Renal cortex interstitium (tissue), 11 donors: ENCODE data around the gene PAGE4. TPM values are rescaled to one million over a fixed set of nuclear protein-coding genes. Genes with fewer than 3 reads are reported as not detected.

Experiments used
- DNase-seq, 11 donors: peaks; one replicate each; pipeline ENCODE4 v3.0.0-alpha.2; 2013; ENCODE audit warnings: low read depth in 9 of 11, low spot score in 4 of 11; ENCODE audit errors: extremely low read depth in 1 of 11
- polyA plus RNA-seq, 3 donors: library from polyadenylated mRNA; unstranded; fragments of 120-200 nt; gene quantifications; one replicate each; pipeline ENCODE4 v1.2.1, GENCODE V29; 2013; ENCODE audit not compliant: insufficient read length in 3 of 3

PAGE4 gene
- polyA plus RNA-seq, 3 donors, result 0.44 to 1.2 (median 0.93) TPM

- DNase-seq, result no peak
Observed at GRCh38 chrX:49859491-49859890, 30.4 kb downstream of the PAGE4 start.

- no peak for DNase-seq
Observed at GRCh38 chrX:49860867-49861535, 31.9 kb downstream of the PAGE4 start.

GRCh38 chrX:49862093-49862492 is 33.0 kb downstream of the PAGE4 start:
- no peak for DNase-seq

GRCh38 chrX:49868739-49869138 is 39.6 kb downstream of the PAGE4 start:
- DNase-seq, result no peak

GRCh38 chrX:49876750-49877149 is 47.6 kb downstream of the PAGE4 start:
- peak in 2 of 11 donors; percentile 8 to 13 for DNase-seq

GRCh38 chrX:49877397-49878101 is 48.4 kb downstream of the PAGE4 start:
- no peak for DNase-seq

GRCh38 chrX:49878128-49878833 is 49.2 kb downstream of the PAGE4 start:
- DNase-seq, result no peak

- DNase-seq, result peak; percentile 56 to 79 (median 69)
Observed at GRCh38 chrX:49878834-49879655, 49.9 kb downstream of the PAGE4 start, which contains the start of gene USP27X. Gene USP27X (plus strand): TSS chrX:49879484. CDS start chrX:49880308, 824 bp downstream.

- no peak for DNase-seq
Observed at GRCh38 chrX:49879656-49880277, 50.7 kb downstream of the PAGE4 start.

- no peak for DNase-seq
Observed at GRCh38 chrX:49880668-49881067, 51.6 kb downstream of the PAGE4 start.

Other genes with a start within 250 kb of the PAGE4 start
- gene GAGE12H, start 249.4 kb upstream of the PAGE4 start, polyA plus RNA-seq, result not detected
- gene GAGE2A, start 239.8 kb upstream of the PAGE4 start, polyA plus RNA-seq, result not detected
- not detected for gene GAGE1, start 230.3 kb upstream of the PAGE4 start, polyA plus RNA-seq
- gene PAGE1, start 133.3 kb upstream of the PAGE4 start, polyA plus RNA-seq, result not detected
- 10 to 100 TPM; 11.8 to 12.5 (median 12.5) TPM for gene USP27X, start 50.2 kb downstream of the PAGE4 start, polyA plus RNA-seq
- gene CLCN5, start 93.3 kb downstream of the PAGE4 start, polyA plus RNA-seq, result 100 to 1,000 TPM in 1 of 3 donors, 10 to 100 TPM in 2; 70.6 to 111 (median 85.9) TPM